Adrenal gland (tissue), 5 donors: ENCODE results near the gene FGD4.

Experiments
- POLR2A ChIP-seq, 2 donors: fragments of 450-650 bp; IDR thresholded peaks; one replicate each; pipeline ENCODE4 v1.6.1; 2017; ENCODE audit warnings: antibody characterized with exemption in 2 of 2, mild to moderate bottlenecking in 2 of 2, moderate library complexity in 1 of 2
- TF ChIP-seq, protein P1 (sequence below), 6 experiments: fragments of 450-650 bp in 4 of 6; fragments of 200-600 bp in 2 of 6; sonication (generic) in 1 of 6; IDR thresholded peaks; 1 replicate in 5 of 6; 2 replicates in 1 of 6; pipeline versions ENCODE4 v1.5.1 to v1.8.0; 2016 to 2021; ENCODE audit warnings: antibody characterized with exemption in 6 of 6, mild to moderate bottlenecking in 2 of 6, moderate library complexity in 1 of 6
- donor health status: DM: no; HTN: no; CAD: no.

DNA sequence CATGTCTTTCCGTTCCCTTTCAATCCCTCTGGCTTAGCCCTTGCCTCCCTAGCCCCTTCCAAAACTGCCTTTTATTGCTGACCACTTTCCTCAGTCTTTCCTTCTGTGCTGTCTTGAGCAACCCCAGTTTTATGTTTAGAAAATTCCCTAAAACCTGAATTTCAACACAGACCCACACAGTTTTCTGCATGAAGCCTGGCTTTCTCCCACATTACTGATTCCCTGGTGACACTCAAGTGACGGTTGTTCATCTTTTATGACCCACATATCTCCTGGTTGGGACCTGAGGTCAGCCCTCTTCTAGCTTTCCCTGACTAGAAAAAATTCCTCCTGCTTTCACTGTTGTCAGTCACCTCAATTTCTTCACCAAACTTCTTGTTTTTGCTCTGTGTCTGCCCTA is 21.0 kb downstream of the FGD4 start:
- TF ChIP-seq, protein P1, sequence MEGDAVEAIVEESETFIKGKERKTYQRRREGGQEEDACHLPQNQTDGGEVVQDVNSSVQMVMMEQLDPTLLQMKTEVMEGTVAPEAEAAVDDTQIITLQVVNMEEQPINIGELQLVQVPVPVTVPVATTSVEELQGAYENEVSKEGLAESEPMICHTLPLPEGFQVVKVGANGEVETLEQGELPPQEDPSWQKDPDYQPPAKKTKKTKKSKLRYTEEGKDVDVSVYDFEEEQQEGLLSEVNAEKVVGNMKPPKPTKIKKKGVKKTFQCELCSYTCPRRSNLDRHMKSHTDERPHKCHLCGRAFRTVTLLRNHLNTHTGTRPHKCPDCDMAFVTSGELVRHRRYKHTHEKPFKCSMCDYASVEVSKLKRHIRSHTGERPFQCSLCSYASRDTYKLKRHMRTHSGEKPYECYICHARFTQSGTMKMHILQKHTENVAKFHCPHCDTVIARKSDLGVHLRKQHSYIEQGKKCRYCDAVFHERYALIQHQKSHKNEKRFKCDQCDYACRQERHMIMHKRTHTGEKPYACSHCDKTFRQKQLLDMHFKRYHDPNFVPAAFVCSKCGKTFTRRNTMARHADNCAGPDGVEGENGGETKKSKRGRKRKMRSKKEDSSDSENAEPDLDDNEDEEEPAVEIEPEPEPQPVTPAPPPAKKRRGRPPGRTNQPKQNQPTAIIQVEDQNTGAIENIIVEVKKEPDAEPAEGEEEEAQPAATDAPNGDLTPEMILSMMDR (IDR thresholded peaks at IDR 0.05), result no peak
- TF ChIP-seq POLR2A (IDR thresholded peaks at IDR 0.05), result no peak
